Stimulated activated CD4-positive, alpha-beta T cell treated with anti-CD3 and anti-CD28 coated beads, Interleukin-1b, Interleukin-23, amount 100 ng/mL, for 4 hours (primary cell): ENCODE data around the gene GAS2.

Experiments
- DNase-seq, 2 donors: peaks; one replicate each; pipeline ENCODE4 v3.0.0-alpha.2; 2020; ENCODE audit warnings: low read depth in 2 of 2

The GAS2 gene

GRCh38 chr11:22728600-22729389 lies 62.4 kb downstream of the GAS2 start:
- DNase-seq = no peak

GRCh38 chr11:22730319-22730718 lies 63.9 kb downstream of the GAS2 start:
- DNase-seq = no peak

- no peak for DNase-seq
Observed at GRCh38 chr11:22732588-22732987, 66.2 kb downstream of the GAS2 start.

GRCh38 chr11:22733475-22734248 lies 67.3 kb downstream of the GAS2 start:
- no peak for DNase-seq

- DNase-seq = no peak
Observed at GRCh38 chr11:22734628-22735345, 68.4 kb downstream of the GAS2 start.

- no peak for DNase-seq
Observed at GRCh38 chr11:22742157-22742613, 75.8 kb downstream of the GAS2 start.

GRCh38 chr11:22749536-22749935 lies 83.1 kb downstream of the GAS2 start:
- no peak for DNase-seq

GRCh38 chr11:22752908-22753310 lies 86.5 kb downstream of the GAS2 start:
- DNase-seq = no peak

- DNase-seq = no peak
Observed at GRCh38 chr11:22753416-22753815, 87.0 kb downstream of the GAS2 start.

GRCh38 chr11:22761066-22761465 lies 94.7 kb downstream of the GAS2 start:
- DNase-seq = no peak

- DNase-seq = no peak
Observed at GRCh38 chr11:22763166-22763565, 96.8 kb downstream of the GAS2 start.

- DNase-seq = no peak
Observed at GRCh38 chr11:22764735-22765134, 98.3 kb downstream of the GAS2 start.

GRCh38 chr11:22768281-22768680 lies 101.9 kb downstream of the GAS2 start:
- no peak for DNase-seq

GRCh38 chr11:22769081-22769480 lies 102.7 kb downstream of the GAS2 start:
- no peak for DNase-seq

GRCh38 chr11:22774716-22775115 lies 108.3 kb downstream of the GAS2 start:
- no peak for DNase-seq

GRCh38 chr11:22775248-22775647 lies 108.8 kb downstream of the GAS2 start:
- DNase-seq = no peak

GRCh38 chr11:22778642-22779041 lies 112.2 kb downstream of the GAS2 start:
- no peak for DNase-seq

GRCh38 chr11:22779850-22780249 lies 113.4 kb downstream of the GAS2 start:
- DNase-seq = no peak

GRCh38 chr11:22780952-22781593 lies 114.7 kb downstream of the GAS2 start:
- no peak for DNase-seq

GRCh38 chr11:22785251-22785650 lies 118.8 kb downstream of the GAS2 start:
- no peak for DNase-seq

GRCh38 chr11:22786475-22786874 lies 120.1 kb downstream of the GAS2 start:
- DNase-seq = no peak

- DNase-seq = no peak
Observed at GRCh38 chr11:22787055-22787454, 120.6 kb downstream of the GAS2 start.
